ENCODE measurements around the gene DEPP1. TPM values are rescaled to one million over a fixed set of nuclear protein-coding genes. Genes with fewer than 3 reads are reported as not detected.

Gene DEPP1, protein sequence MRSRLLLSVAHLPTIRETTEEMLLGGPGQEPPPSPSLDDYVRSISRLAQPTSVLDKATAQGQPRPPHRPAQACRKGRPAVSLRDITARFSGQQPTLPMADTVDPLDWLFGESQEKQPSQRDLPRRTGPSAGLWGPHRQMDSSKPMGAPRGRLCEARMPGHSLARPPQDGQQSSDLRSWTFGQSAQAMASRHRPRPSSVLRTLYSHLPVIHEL
- 38.4 and 77.9 TPM in 2 replicates for total RNA-seq

GRCh38 chr10:44978570-44979280, at the start of gene DEPP1:
DEPP1 (minus strand) TSS chr10:44978809; CDS start chr10:44978030, 779 bp downstream.

DNA sequence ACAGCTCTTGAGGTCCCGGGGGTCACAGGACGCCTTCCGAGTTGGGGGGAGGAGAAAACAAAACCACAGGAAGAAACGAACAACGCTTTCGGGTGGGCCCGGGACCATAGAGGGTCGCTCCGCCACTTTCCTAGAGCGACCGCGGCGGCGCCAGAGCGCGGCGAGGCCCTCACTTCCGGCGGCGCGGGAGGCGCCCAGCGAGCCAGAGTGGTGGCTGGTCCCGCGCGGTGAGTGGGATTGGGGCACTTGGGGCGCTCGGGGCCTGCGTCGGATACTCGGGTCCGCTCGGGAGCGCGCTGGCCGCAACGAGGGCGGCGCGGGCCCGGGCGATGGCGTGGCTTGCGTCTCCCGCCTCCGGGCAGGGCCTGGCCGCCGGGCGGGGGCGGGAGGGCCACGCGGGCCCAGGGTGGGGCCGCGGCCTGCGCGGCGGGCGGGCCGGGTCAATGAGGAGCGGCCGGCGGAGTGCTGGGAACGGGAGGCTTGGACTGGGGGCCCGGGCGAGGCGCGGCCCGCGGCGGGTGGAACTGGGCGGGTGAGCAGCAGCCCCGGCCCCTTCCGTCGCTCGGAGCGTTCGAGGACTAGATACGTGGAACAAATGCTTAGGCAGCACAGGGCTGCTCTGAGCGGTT, 22.3 kb upstream of the DEPP1 start, which contains the start of gene ZNF22:
ZNF22 (plus strand) TSS at position 172 of the 629 bp plus-strand sequence. CDS start 2,446 bp downstream, outside the sequence.

GRCh38 chr10:44959247-44960087, 19.1 kb downstream of the DEPP1 start, which contains the start of gene RASSF4:
RASSF4 (plus strand) TSS chr10:44959802; CDS start chr10:44970203, 10,401 bp downstream.

Other genes starting within 250 kb of the DEPP1 start
- not detected in 2 replicates for gene TMEM72, start 67.5 kb downstream of the DEPP1 start, total RNA-seq
- 6.4 and 15.1 TPM in 2 replicates for gene RASSF4, start 19.0 kb downstream of the DEPP1 start, total RNA-seq
- gene ZNF22, start 22.1 kb upstream of the DEPP1 start, total RNA-seq: 9.3 and 17.0 TPM in 2 replicates